Stimulated activated CD8-positive, alpha-beta memory T cell treated with anti-CD3 and anti-CD28 coated beads, Interleukin-12 subunit alpha, Interleukin-12 subunit beta, amount 100 ng/mL, for 1 hour (primary cell): ENCODE measurements around the gene HFE.
A peak's percentile ranks its signal among the peaks of the same experiment; 100 is the strongest.
"Not testable (repeated sequence)": the region's sequence is repeated elsewhere in the genome, so short reads cannot be mapped to it uniquely, and the experiment has no call there.

Source experiments
- DNase-seq: peaks from one replicate; pipeline ENCODE4 v3.0.0-alpha.2; 2020; ENCODE audit warnings: low read depth

The HFE gene

GRCh38 chr6:26109772-26110171 lies 22.5 kb downstream of the HFE start:
- no peak for DNase-seq

GRCh38 chr6:26113570-26113969 lies 26.3 kb downstream of the HFE start:
- DNase-seq = no peak

- no peak for DNase-seq
Measured at GRCh38 chr6:26115226-26115625, 28.0 kb downstream of the HFE start.

GRCh38 chr6:26116267-26116666 lies 29.0 kb downstream of the HFE start:
- DNase-seq = no peak

GRCh38 chr6:26118999-26119398 lies 31.8 kb downstream of the HFE start:
- DNase-seq = no peak

- DNase-seq = not testable (repeated sequence)
Measured at GRCh38 chr6:26120115-26120514, 32.9 kb downstream of the HFE start.

- no peak for DNase-seq
Measured at GRCh38 chr6:26120807-26121140, 33.5 kb downstream of the HFE start.

- DNase-seq = no peak
Measured at GRCh38 chr6:26121141-26122004, 34.1 kb downstream of the HFE start.

- DNase-seq = no peak
Measured at GRCh38 chr6:26122005-26122388, 34.8 kb downstream of the HFE start.

GRCh38 chr6:26122402-26122792 lies 35.2 kb downstream of the HFE start:
- no peak for DNase-seq

GRCh38 chr6:26122793-26123674 lies 35.8 kb downstream of the HFE start:
- peak; percentile 88 for DNase-seq

- DNase-seq = peak; percentile 66
Measured at GRCh38 chr6:26123675-26123946, 36.4 kb downstream of the HFE start.

GRCh38 chr6:26123947-26124780 lies 36.9 kb downstream of the HFE start:
- DNase-seq = no peak

GRCh38 chr6:26124781-26125685 lies 37.8 kb downstream of the HFE start:
- DNase-seq = no peak

- no peak for DNase-seq
Measured at GRCh38 chr6:26126394-26127235, 39.4 kb downstream of the HFE start.

- no peak for DNase-seq
Measured at GRCh38 chr6:26128013-26128771, 41.0 kb downstream of the HFE start.

- DNase-seq = no peak
Measured at GRCh38 chr6:26129656-26130055, 42.4 kb downstream of the HFE start.

GRCh38 chr6:26130581-26131249 lies 43.5 kb downstream of the HFE start:
- DNase-seq = no peak

- no peak for DNase-seq
Measured at GRCh38 chr6:26131618-26132017, 44.4 kb downstream of the HFE start.
